Activated T-cell treated with anti-CD3 and anti-CD28 coated beads, Interleukin-2, amount 50 U/mL, for 4 hours (primary cell): ENCODE data around the gene UBAC2. TPM values are rescaled to one million over a fixed set of nuclear protein-coding genes. Genes with fewer than 3 reads are reported as not detected.

ENCODE experiments used
- ATAC-seq, 2 donors: fragments of 200-7000 bp; cut with Tn5 transposase; one replicate each; pipeline ENCODE4 v1.10.0; 2021
- DNase-seq: peaks from one replicate; pipeline ENCODE4 v3.0.0-alpha.2; 2020
- H3K27me3 Mint-ChIP-seq: one replicate; pipeline ENCODE4 v1.8.0; 2021; ENCODE audit warnings: low read depth, mixed read lengths
- H3K36me3 Mint-ChIP-seq: one replicate; pipeline ENCODE4 v1.8.0; 2022; ENCODE audit warnings: mixed read lengths; ENCODE audit not compliant: insufficient read depth
- H3K4me1 Mint-ChIP-seq: one replicate; pipeline ENCODE4 v1.8.0; 2021; ENCODE audit warnings: low read depth, mixed read lengths
- H3K4me3 Mint-ChIP-seq: one replicate; pipeline ENCODE4 v1.8.0; 2021; ENCODE audit warnings: mild to moderate bottlenecking, moderate library complexity, mixed read lengths
- H3K9me3 Mint-ChIP-seq: one replicate; pipeline ENCODE4 v1.8.0; 2021; ENCODE audit warnings: mixed read lengths
- total RNA-seq, 3 donors: library from RNA; stranded (reverse); gene quantifications; one replicate each; pipeline ENCODE4 v1.2.1, GENCODE V29; 2021

UBAC2 gene
- total RNA-seq, 3 donors from 2014 or later, result 48.5 to 50.4 (median 49.1) TPM

GRCh38 chr13:99215184-99215830 lies 14.7 kb downstream of the UBAC2 start:
- ATAC-seq (peak; percentile 39 to 49), DNase-seq (peak; percentile 41)
- peaks cover 14% of the 10 kb centered on the region for H3K36me3 Mint-ChIP-seq
- H3K27me3 Mint-ChIP-seq, result no peaks in the 10 kb centered on the region
- H3K9me3 Mint-ChIP-seq, result no peaks in the 10 kb centered on the region
- peak overlapping the region; percentile 81 for H3K4me3 Mint-ChIP-seq
- peaks cover 77% of the 10 kb centered on the region for H3K4me1 Mint-ChIP-seq

GRCh38 chr13:99217461-99218110 lies 16.9 kb downstream of the UBAC2 start:
- Mint-ChIP-seq H3K4me3 (peak overlapping the region; percentile 69), H3K36me3 (peaks cover 11% of the 10 kb centered on the region)
- no peak for DNase-seq

DNA sequence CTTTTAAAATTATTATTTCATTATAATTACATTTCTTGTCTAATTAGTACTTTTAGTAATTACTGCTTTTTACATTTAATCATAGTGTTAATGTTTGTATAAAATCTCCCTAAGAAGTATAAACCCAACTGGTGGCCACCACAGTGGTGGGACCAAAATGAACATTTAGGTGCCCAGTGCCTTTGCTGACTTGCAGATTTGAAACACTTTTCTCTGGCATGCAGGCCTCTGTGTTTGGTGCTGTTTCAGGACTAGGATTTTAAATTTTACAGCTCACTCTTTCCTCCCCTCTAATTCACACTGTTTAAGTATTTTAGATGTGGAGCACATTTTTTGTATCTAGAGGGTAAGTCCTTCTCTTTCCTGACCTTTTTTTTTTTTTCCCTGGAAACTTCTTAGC lies 17.5 kb downstream of the UBAC2 start:
- peaks cover 82% of the 10 kb centered on the region for H3K4me1 Mint-ChIP-seq
- DNase-seq, result no peak
- H3K36me3 Mint-ChIP-seq, result peaks cover 15% of the 10 kb centered on the region
- H3K9me3 Mint-ChIP-seq, result peaks cover 4% of the 10 kb centered on the region
- no peaks in the 10 kb centered on the region for H3K27me3 Mint-ChIP-seq
- H3K4me3 Mint-ChIP-seq, result peak overlapping the region; percentile 71
- no peak for ATAC-seq

More at GRCh38 chr13:99217461-99218110, 16.9 kb downstream of the UBAC2 start:
- ATAC-seq, result no peak
- no peaks in the 10 kb centered on the region for H3K27me3 Mint-ChIP-seq
- H3K9me3 Mint-ChIP-seq, result peaks cover 4% of the 10 kb centered on the region
- H3K4me1 Mint-ChIP-seq, result peaks cover 79% of the 10 kb centered on the region

DNA sequence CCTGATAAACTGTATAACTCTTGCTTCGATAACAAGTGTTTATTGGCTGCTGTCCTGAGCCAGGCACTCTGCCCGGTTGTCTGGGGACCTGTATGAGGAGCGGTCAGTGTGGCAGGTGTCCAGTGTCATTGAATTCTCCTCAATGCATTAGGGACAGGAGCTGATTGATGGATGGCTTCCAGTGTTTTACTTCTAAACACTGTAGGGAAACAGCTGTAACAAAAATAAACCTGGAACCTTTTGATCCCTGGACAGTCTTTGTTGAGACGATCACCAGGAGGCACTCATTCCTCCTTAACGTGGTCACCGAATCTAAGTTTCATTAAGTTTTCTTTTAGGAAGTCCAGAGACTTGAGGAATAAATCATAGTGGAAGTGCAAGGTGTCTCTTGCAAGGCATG lies 17.9 kb downstream of the UBAC2 start:
- Mint-ChIP-seq H3K36me3 (peaks cover 16% of the 10 kb centered on the region), H3K9me3 (peaks cover 4% of the 10 kb centered on the region), H3K27me3 (no peaks in the 10 kb centered on the region), H3K4me3 (peak overlapping the region; percentile 71), H3K4me1 (peaks cover 86% of the 10 kb centered on the region)
- ATAC-seq (no peak), DNase-seq (no peak)

GRCh38 chr13:99218969-99219368 lies 18.3 kb downstream of the UBAC2 start:
- no peaks in the 10 kb centered on the region for H3K27me3 Mint-ChIP-seq
- peak overlapping the region; percentile 71 for H3K4me3 Mint-ChIP-seq
- peaks cover 4% of the 10 kb centered on the region for H3K9me3 Mint-ChIP-seq
- DNase-seq (peak; percentile 44), ATAC-seq (peak; percentile 71 to 73)
- peaks cover 16% of the 10 kb centered on the region for H3K36me3 Mint-ChIP-seq
- H3K4me1 Mint-ChIP-seq, result peaks cover 89% of the 10 kb centered on the region

DNA sequence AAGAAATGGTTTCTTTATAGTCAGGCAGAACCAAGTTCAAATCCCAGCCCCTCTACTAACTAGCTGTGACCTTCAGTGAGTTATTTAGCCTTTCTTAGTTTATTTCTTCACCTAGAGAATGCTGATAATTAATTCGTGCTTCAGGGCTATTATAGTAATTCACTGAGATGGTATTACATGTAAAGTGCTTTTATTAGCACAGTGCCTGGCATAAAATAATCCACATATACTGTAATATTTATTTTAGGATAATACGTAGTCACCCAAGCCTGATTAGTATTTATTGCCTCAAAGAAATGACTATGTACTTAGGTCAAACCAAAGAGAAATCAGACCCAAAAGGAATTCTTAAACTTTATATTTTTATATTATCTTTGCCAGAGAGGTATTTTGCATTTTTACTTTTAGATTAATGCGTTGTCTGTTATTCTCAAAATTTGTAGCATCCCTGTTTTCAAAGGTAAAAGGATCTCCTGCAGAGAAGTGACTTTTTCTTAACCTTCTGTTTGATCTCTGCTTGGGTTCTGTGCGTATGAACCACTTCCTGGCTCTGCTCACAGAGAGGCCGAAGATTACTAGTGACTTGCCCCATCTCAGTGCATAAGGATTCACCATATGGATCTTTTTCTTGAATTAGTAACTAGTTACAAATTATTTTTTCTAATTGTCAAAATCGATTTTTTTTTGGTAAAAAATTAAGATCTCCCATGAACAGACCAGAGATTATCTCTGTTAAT lies 19.7 kb downstream of the UBAC2 start:
- Mint-ChIP-seq H3K36me3 (peaks cover 15% of the 10 kb centered on the region), H3K27me3 (no peaks in the 10 kb centered on the region), H3K9me3 (peaks cover 4% of the 10 kb centered on the region), H3K4me3 (no peak overlapping the region), H3K4me1 (peaks cover 88% of the 10 kb centered on the region)
- ATAC-seq (no peak), DNase-seq (no peak)

- ATAC-seq (peak; percentile 15 to 20), DNase-seq (no peak)
- peaks cover 4% of the 10 kb centered on the region for H3K9me3 Mint-ChIP-seq
- peaks cover 26% of the 10 kb centered on the region for H3K36me3 Mint-ChIP-seq
- peak overlapping the region; percentile 41 for H3K4me3 Mint-ChIP-seq
- no peaks in the 10 kb centered on the region for H3K27me3 Mint-ChIP-seq
- peaks cover 91% of the 10 kb centered on the region for H3K4me1 Mint-ChIP-seq
Observed at GRCh38 chr13:99221567-99222239, 21.0 kb downstream of the UBAC2 start.

DNA sequence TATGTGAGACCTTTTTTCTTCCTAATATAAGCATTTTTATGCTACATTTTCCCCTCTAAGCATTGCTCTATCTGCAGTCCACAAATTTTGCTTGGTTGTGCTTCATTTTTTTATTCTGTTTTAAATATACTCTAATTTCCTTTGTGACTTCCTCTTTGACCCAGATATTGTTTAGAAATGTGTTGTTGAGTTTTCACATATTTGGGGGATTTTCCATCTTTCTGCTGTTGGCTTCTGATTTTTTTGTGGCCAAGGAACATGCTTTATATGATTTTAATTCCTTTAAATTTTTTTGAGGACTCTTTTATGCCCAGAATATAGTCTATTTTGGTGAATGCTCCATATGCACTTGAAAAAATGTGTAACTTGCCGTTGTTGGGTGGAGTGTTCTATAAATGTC lies 22.9 kb downstream of the UBAC2 start:
- peak overlapping the region; percentile 2 for H3K4me3 Mint-ChIP-seq

DNA sequence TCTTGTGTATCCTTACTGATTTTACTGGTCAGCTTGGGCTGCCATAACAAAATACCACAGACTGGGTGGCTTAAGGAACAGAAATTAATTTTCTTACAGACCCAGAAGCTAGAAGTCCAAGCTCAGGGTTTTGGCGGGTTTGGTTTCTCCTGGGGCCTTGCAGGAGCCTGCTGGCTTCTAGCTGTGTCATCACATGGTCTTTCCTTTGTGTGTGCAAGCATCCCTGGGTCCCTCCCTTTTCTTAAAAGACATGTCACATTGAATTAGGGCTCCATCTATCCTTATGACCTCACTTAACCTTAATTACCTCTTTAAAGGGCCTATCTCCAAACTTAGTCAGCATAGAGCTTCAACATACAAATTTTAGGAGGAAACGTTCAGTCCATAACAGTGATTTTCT lies 23.4 kb downstream of the UBAC2 start:
- Mint-ChIP-seq H3K36me3 (peaks cover 33% of the 10 kb centered on the region), H3K4me3 (peak overlapping the region; percentile 2), H3K27me3 (no peaks in the 10 kb centered on the region), H3K9me3 (peaks cover 4% of the 10 kb centered on the region), H3K4me1 (peaks cover 90% of the 10 kb centered on the region)
- DNase-seq (no peak), ATAC-seq (no peak)

More for the DNA sequence above, 22.9 kb downstream of the UBAC2 start:
- ATAC-seq (no peak), DNase-seq (no peak)
- Mint-ChIP-seq H3K9me3 (peaks cover 4% of the 10 kb centered on the region), H3K27me3 (no peaks in the 10 kb centered on the region), H3K4me1 (peaks cover 90% of the 10 kb centered on the region), H3K36me3 (peaks cover 33% of the 10 kb centered on the region)

DNA sequence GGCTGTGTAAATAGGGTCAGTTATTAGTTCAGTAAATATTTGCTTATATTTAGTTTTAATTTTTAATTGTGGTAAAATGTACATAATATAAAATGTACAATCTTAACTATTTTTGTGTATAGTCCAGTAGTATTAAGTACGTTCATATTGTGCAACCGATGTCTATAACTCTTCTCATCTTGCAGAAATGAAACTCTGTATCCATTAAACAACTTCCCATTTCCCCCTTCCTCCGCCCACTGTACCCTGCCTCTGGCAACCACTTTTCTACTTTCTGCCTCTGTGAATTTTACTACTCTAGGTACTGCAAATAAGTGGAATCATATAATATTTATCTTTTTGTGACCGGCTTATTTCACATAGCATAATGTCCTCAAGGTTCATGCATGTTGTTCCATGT lies 24.4 kb downstream of the UBAC2 start:
- Mint-ChIP-seq H3K4me1 (peaks cover 92% of the 10 kb centered on the region), H3K27me3 (no peaks in the 10 kb centered on the region), H3K9me3 (peaks cover 4% of the 10 kb centered on the region), H3K4me3 (no peak overlapping the region), H3K36me3 (peaks cover 33% of the 10 kb centered on the region)
- DNase-seq (no peak), ATAC-seq (no peak)

- Mint-ChIP-seq H3K36me3 (peaks cover 34% of the 10 kb centered on the region), H3K4me3 (no peak overlapping the region)
Observed at GRCh38 chr13:99226513-99226912, 25.9 kb downstream of the UBAC2 start.

GRCh38 chr13:99227331-99227900 lies 26.8 kb downstream of the UBAC2 start:
- DNase-seq (no peak), ATAC-seq (no peak)
- Mint-ChIP-seq H3K36me3 (peaks cover 32% of the 10 kb centered on the region), H3K27me3 (no peaks in the 10 kb centered on the region), H3K9me3 (no peaks in the 10 kb centered on the region), H3K4me1 (peaks cover 90% of the 10 kb centered on the region), H3K4me3 (peak overlapping the region; percentile 34)

More at GRCh38 chr13:99226513-99226912, 25.9 kb downstream of the UBAC2 start:
- Mint-ChIP-seq H3K27me3 (no peaks in the 10 kb centered on the region), H3K9me3 (peaks cover 4% of the 10 kb centered on the region), H3K4me1 (peaks cover 93% of the 10 kb centered on the region)
- ATAC-seq, result no peak
- DNase-seq, result no peak

- Mint-ChIP-seq H3K36me3 (peaks cover 26% of the 10 kb centered on the region), H3K4me1 (peaks cover 88% of the 10 kb centered on the region), H3K9me3 (no peaks in the 10 kb centered on the region), H3K4me3 (peak overlapping the region; percentile 78), H3K27me3 (no peaks in the 10 kb centered on the region)
- no peak for ATAC-seq
- DNase-seq, result no peak
Observed at GRCh38 chr13:99227909-99228688, 27.4 kb downstream of the UBAC2 start.
